Endodermal cell (in vitro differentiated cells): Measurements from ENCODE around the gene SAMD14. TPM values are rescaled to one million over a fixed set of nuclear protein-coding genes. Genes with fewer than 3 reads are reported as not detected.
"Not testable (repeated sequence)": the region's sequence is repeated elsewhere in the genome, so short reads cannot be mapped to it uniquely, and the experiment has no call there.

Experiments used
- DNase-seq: peaks from one replicate; pipeline ENCODE4 v3.0.0-alpha.2; 2017
- H3K27ac ChIP-seq: 2 replicates; pipeline ENCODE4 v1.5.1; 2013; ENCODE audit warnings: mild to moderate bottlenecking, low read depth, low read length, moderate library complexity
- H3K27me3 ChIP-seq: 2 replicates; pipeline ENCODE4 v1.6.1; 2013; ENCODE audit warnings: mild to moderate bottlenecking, low read length, moderate library complexity; ENCODE audit not compliant: insufficient read depth, control insufficient read depth, poor library complexity, severe bottlenecking
- H3K36me3 ChIP-seq: 2 replicates; pipeline ENCODE4 v1.7.0; 2013; ENCODE audit warnings: mild to moderate bottlenecking, low read length, moderate library complexity; ENCODE audit not compliant: control insufficient read depth, insufficient read depth
- H3K4me1 ChIP-seq: one replicate; pipeline ENCODE4 v1.7.0; 2013; ENCODE audit warnings: low read length; ENCODE audit not compliant: control insufficient read depth, insufficient read depth
- H3K4me3 ChIP-seq: 2 replicates; pipeline ENCODE4 v1.5.1; 2013; ENCODE audit warnings: mild to moderate bottlenecking, low read length, moderate library complexity
- H3K9ac ChIP-seq: 2 replicates; pipeline ENCODE4 v1.6.1; 2013; ENCODE audit warnings: mild to moderate bottlenecking, low read length, moderate library complexity; ENCODE audit not compliant: poor library complexity, severe bottlenecking; ENCODE audit errors: extremely low read depth
- H3K9me3 ChIP-seq: 2 replicates; pipeline ENCODE4 v1.6.1; 2013; ENCODE audit warnings: mild to moderate bottlenecking, low read length, moderate library complexity; ENCODE audit not compliant: control insufficient read depth
- H3K27ac Mint-ChIP-seq: 2 replicates; pipeline ENCODE4 v1.8.0; 2020; ENCODE audit warnings: mixed read lengths
- H3K27me3 Mint-ChIP-seq: 2 replicates; pipeline ENCODE4 v1.8.0; 2021; ENCODE audit warnings: mild to moderate bottlenecking, mixed read lengths; ENCODE audit not compliant: insufficient read depth
- H3K36me3 Mint-ChIP-seq: 2 replicates; pipeline ENCODE4 v1.8.0; 2020; ENCODE audit warnings: low read depth, mixed read lengths
- H3K4me1 Mint-ChIP-seq: 2 replicates; pipeline ENCODE4 v1.8.0; 2020; ENCODE audit warnings: mixed read lengths
- H3K4me3 Mint-ChIP-seq: 2 replicates; pipeline ENCODE4 v1.8.0; 2020; ENCODE audit warnings: mild to moderate bottlenecking, moderate library complexity, mixed read lengths
- H3K9me3 Mint-ChIP-seq: 2 replicates; pipeline ENCODE4 v1.8.0; 2020; ENCODE audit warnings: mild to moderate bottlenecking, mixed read lengths
- CTCF ChIP-seq: fragments of 200-600 bp; sonication (generic); conservative IDR thresholded peaks from 2 replicates; pipeline ENCODE4 v1.5.0; 2021; ENCODE audit warnings: antibody characterized with exemption, mild to moderate bottlenecking
- WGBS, 2 experiments: methylation state at CpG; one replicate each; pipeline versions ENCODE4 v1.1.5 to v1.1.7; 2013; ENCODE audit warnings: missing lambda C conversion rate in 2 of 2, mixed read lengths in 1 of 2; ENCODE audit not compliant: insufficient coverage in 1 of 2, insufficient read length in 1 of 2; 5-methylcytosine and 5-hydroxymethylcytosine counted together
- total RNA-seq, 2 donors: library from RNA; stranded (reverse); fragmentation: NEBNext Ultra II Directional in 1 of 2; extraction: Animal tissue kit (Norgen Biotek cat#: 25700) in 1 of 2; gene quantifications; 2 replicates in 1 of 2; 3 replicates in 1 of 2; pipeline ENCODE4 v1.2.1, GENCODE V29; 2021

SAMD14 gene
- total RNA-seq, 2 donors from 2014 or later, result 9.5 to 23.2 TPM

GRCh38 chr17:50063561-50064252 lies 66.3 kb downstream of the SAMD14 start:
- no peaks in the 10 kb centered on the region for H3K9me3 Mint-ChIP-seq
- no peak overlapping the region for H3K27ac ChIP-seq
- H3K4me1 Mint-ChIP-seq, result peaks cover 9% of the 10 kb centered on the region
- peaks cover 55% of the 10 kb centered on the region for H3K27me3 Mint-ChIP-seq
- H3K27me3 ChIP-seq, result peaks cover 27% of the 10 kb centered on the region
- WGBS, 2 experiments, result 86 to 96% methylated on average over 2 to 8 of the region's 8 CpGs
- H3K27ac Mint-ChIP-seq, result no peak overlapping the region
- no peak overlapping the region for H3K9ac ChIP-seq
- no peak for TF ChIP-seq CTCF
- no peaks in the 10 kb centered on the region for H3K9me3 ChIP-seq
- peaks cover 3% of the 10 kb centered on the region for H3K4me1 ChIP-seq
- H3K4me3 ChIP-seq, result no peak overlapping the region
- H3K4me3 Mint-ChIP-seq, result no peak overlapping the region
- peaks cover 3% of the 10 kb centered on the region for H3K36me3 Mint-ChIP-seq
- peaks cover 6% of the 10 kb centered on the region for H3K36me3 ChIP-seq
- peak; percentile 39 for DNase-seq

GRCh38 chr17:50062293-50063243 lies 67.4 kb downstream of the SAMD14 start:
- H3K36me3 Mint-ChIP-seq, result no peaks in the 10 kb centered on the region
- H3K4me3 ChIP-seq, result no peak overlapping the region
- no peak overlapping the region for H3K9ac ChIP-seq
- 88 to 96% methylated on average over 4 to 10 of the region's 10 CpGs for WGBS, 2 experiments
- H3K36me3 ChIP-seq, result no peaks in the 10 kb centered on the region
- TF ChIP-seq CTCF, result no peak
- no peaks in the 10 kb centered on the region for H3K9me3 Mint-ChIP-seq
- peaks cover 58% of the 10 kb centered on the region for H3K27me3 Mint-ChIP-seq
- no peaks in the 10 kb centered on the region for H3K9me3 ChIP-seq
- peaks cover 3% of the 10 kb centered on the region for H3K4me1 ChIP-seq
- no peak overlapping the region for H3K27ac ChIP-seq
- H3K27me3 ChIP-seq, result peaks cover 33% of the 10 kb centered on the region
- H3K27ac Mint-ChIP-seq, result no peak overlapping the region
- DNase-seq, result peak; percentile 56
- no peak overlapping the region for H3K4me3 Mint-ChIP-seq
- H3K4me1 Mint-ChIP-seq, result peaks cover 12% of the 10 kb centered on the region

GRCh38 chr17:50061713-50062045 lies 68.3 kb downstream of the SAMD14 start:
- not testable (repeated sequence) for DNase-seq, H3K9ac ChIP-seq, H3K27ac Mint-ChIP-seq, H3K9me3 ChIP-seq, H3K4me1 ChIP-seq, H3K36me3 Mint-ChIP-seq, H3K9me3 Mint-ChIP-seq, H3K36me3 ChIP-seq, H3K4me3 Mint-ChIP-seq, H3K4me3 ChIP-seq, H3K27ac ChIP-seq
- H3K27me3 ChIP-seq, result peaks cover 33% of the 10 kb centered on the region
- Mint-ChIP-seq H3K27me3 (peaks cover 61% of the 10 kb centered on the region), H3K4me1 (peaks cover 19% of the 10 kb centered on the region)
- 86 to 96% methylated on average over 1 to 10 of the region's 10 CpGs for WGBS, 2 experiments
